Mucosa of rectum (tissue), 2 donors: ENCODE data around the gene MS4A5.

Source experiments
- H3K27ac ChIP-seq, 2 donors: one replicate each; pipeline ENCODE4 v1.7.0; 2013; ENCODE audit warnings: inconsistent platforms in 2 of 2, low read depth in 2 of 2, low read length in 2 of 2
- H3K27me3 ChIP-seq, 2 donors: one replicate each; pipeline ENCODE4 v1.7.0; 2013; ENCODE audit warnings: low read length in 2 of 2; ENCODE audit not compliant: control insufficient read depth in 2 of 2, insufficient read depth in 2 of 2
- H3K36me3 ChIP-seq, 2 donors: one replicate each; pipeline ENCODE4 v1.7.0; 2013; ENCODE audit warnings: low read length in 2 of 2; ENCODE audit not compliant: control insufficient read depth in 2 of 2, insufficient read depth in 2 of 2
- H3K4me1 ChIP-seq, 2 donors: one replicate each; pipeline ENCODE4 v1.7.0; 2013; ENCODE audit warnings: low read length in 2 of 2, mild to moderate bottlenecking in 1 of 2; ENCODE audit not compliant: control insufficient read depth in 2 of 2, insufficient read depth in 2 of 2
- H3K4me3 ChIP-seq, 2 donors: one replicate each; pipeline ENCODE4 v1.7.0; 2013; ENCODE audit warnings: low read length in 2 of 2
- H3K9ac ChIP-seq, 2 donors: one replicate each; pipeline ENCODE4 v1.7.0; 2013; ENCODE audit warnings: low read length in 2 of 2, low read depth in 1 of 2, mild to moderate bottlenecking in 1 of 2
- H3K9me3 ChIP-seq, 2 donors: one replicate each; pipeline ENCODE4 v1.7.0; 2013; ENCODE audit warnings: low read length in 2 of 2; ENCODE audit not compliant: control insufficient read depth in 2 of 2
- donor health status: healthy.
- donor health status: Normal muscosa, but diverticular disease.

The MS4A5 gene

DNA sequence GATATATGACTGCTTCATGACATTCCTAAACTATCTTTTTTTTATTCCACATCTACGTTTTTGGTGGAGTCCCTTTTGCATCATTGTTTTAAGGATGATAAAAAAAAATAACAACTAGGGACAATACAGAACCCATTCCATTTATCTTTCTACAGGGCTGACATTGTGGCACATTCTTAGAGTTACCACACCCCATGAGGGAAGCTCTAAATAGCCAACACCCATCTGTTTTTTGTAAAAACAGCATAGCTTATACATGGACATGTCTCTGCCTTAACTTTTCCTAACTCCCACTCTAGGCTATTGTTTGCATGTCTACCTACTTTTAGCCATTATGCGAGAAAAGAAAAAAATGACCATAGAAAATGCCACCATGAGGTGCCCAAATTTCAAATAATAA is 39.5 kb downstream of the MS4A5 start:
- Histone ChIP-seq H3K9ac (no peak overlapping the region), H3K27me3 (no peaks in the 10 kb centered on the region), H3K4me3 (no peak overlapping the region), H3K27ac (no peak overlapping the region), H3K4me1 (no peaks in the 10 kb centered on the region), H3K36me3 (no peaks in the 10 kb centered on the region), H3K9me3 (no peaks in the 10 kb centered on the region)

- no peaks in the 10 kb centered on the region for H3K27me3 ChIP-seq
- H3K9ac ChIP-seq, result no peak overlapping the region
- H3K36me3 ChIP-seq, result no peaks in the 10 kb centered on the region
- no peaks in the 10 kb centered on the region for H3K4me1 ChIP-seq
- no peak overlapping the region for H3K4me3 ChIP-seq
- H3K27ac ChIP-seq, result no peak overlapping the region
- H3K9me3 ChIP-seq, result no peaks in the 10 kb centered on the region
Observed at GRCh38 chr11:60469723-60470122, 40.4 kb downstream of the MS4A5 start.

DNA sequence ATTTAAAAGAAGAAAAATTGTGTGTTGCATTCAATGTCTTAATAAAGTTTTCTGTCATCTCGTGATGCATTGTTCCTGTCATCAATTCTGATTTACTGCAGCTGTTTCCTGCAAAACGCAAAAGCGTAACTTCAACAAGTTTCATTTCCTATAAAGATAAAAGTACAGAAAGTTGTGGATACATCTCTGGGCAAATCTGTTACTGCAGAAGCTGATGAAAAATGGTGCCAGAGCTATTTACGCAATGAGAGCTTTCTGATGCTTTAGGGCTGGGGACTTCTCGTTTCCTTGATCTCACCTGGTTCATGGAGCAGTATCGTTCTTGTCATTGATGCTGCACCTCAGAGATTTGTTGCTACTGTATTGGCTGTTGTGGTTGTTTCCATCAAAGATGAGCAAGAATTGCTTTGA is 47.7 kb downstream of the MS4A5 start:
- peak overlapping the region in 1 of 2 donors; percentile 9 for H3K27ac ChIP-seq
- H3K36me3 ChIP-seq, result no peaks in the 10 kb centered on the region
- H3K4me1 ChIP-seq, result no peaks in the 10 kb centered on the region

GRCh38 chr11:60482361-60482760 is 53.0 kb downstream of the MS4A5 start:
- H3K4me1 ChIP-seq, result no peaks in the 10 kb centered on the region
- no peak overlapping the region for H3K27ac ChIP-seq
- no peaks in the 10 kb centered on the region for H3K36me3 ChIP-seq
- H3K9me3 ChIP-seq, result no peaks in the 10 kb centered on the region
- H3K4me3 ChIP-seq, result no peak overlapping the region
- H3K27me3 ChIP-seq, result no peaks in the 10 kb centered on the region
- no peak overlapping the region for H3K9ac ChIP-seq

More for the DNA sequence above, 47.7 kb downstream of the MS4A5 start:
- Histone ChIP-seq H3K9me3 (no peaks in the 10 kb centered on the region), H3K4me3 (no peak overlapping the region), H3K9ac (no peak overlapping the region), H3K27me3 (no peaks in the 10 kb centered on the region)

GRCh38 chr11:60485987-60486386 is 56.6 kb downstream of the MS4A5 start:
- no peaks in the 10 kb centered on the region for H3K9me3 ChIP-seq
- no peaks in the 10 kb centered on the region for H3K27me3 ChIP-seq
- no peak overlapping the region for H3K27ac ChIP-seq
- no peak overlapping the region for H3K4me3 ChIP-seq
- H3K36me3 ChIP-seq, result no peaks in the 10 kb centered on the region
- H3K4me1 ChIP-seq, result no peaks in the 10 kb centered on the region
- no peak overlapping the region for H3K9ac ChIP-seq

DNA sequence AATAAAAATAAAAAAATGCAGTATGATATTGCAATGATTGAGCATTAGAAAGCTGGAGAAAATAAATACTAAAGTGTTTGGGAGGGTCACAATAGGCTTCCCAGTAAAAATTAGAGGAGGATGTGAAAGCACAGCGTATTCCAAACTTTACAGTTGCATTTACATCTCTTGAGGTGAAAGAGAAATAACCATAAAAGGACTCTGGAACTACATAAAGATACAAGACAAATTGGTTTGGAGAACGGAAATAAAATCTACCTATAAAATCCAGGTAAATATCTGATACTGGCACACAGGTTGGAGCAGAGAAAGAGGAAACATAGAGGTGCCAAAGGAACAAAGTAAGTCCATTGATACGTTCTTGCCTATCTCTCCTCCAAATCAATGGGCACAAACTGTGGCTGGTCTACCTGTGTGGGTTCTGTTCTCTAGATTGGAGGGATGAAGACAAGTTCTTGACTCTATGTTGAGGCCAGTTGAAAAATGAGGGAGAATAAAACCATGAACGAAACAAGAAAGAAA is 63.2 kb downstream of the MS4A5 start, which contains the start of gene MS4A12:
Gene MS4A12 (plus strand): TSS at position 291 of the 522 bp plus-strand sequence. CDS start 4,541 bp downstream, outside the sequence.
- Histone ChIP-seq H3K36me3 (no peaks in the 10 kb centered on the region), H3K27ac (peak within 1 kb of the TSS; percentile 58 to 59), H3K9ac (peak within 1 kb of the TSS; percentile 9 to 32), H3K4me1 (no peaks in the 10 kb centered on the region), H3K9me3 (no peaks in the 10 kb centered on the region), H3K27me3 (no peaks in the 10 kb centered on the region), H3K4me3 (peak within 1 kb of the TSS; percentile 62 to 63)

- Histone ChIP-seq H3K4me1 (peaks cover under 1 to 7% of the 10 kb centered on the region in 2 donors), H3K27ac (peak overlapping the region in 1 of 2 donors; percentile 59), H3K36me3 (no peaks in the 10 kb centered on the region), H3K4me3 (peak overlapping the region; percentile 1 to 62), H3K27me3 (no peaks in the 10 kb centered on the region), H3K9ac (peak overlapping the region in 1 of 2 donors; percentile 32), H3K9me3 (no peaks in the 10 kb centered on the region)
Observed at GRCh38 chr11:60493454-60493853, 64.1 kb downstream of the MS4A5 start.
